Activated CD4-positive, alpha-beta T cell treated with anti-CD3 and anti-CD28 coated beads, Interleukin-2, Interleukin-6, amounts not matched to agents 100 ng/mL and 50 ng/mL, durations not matched to agents 16 hours and 8 hours (primary cell): Measurements from ENCODE around the gene PTPRR.

Experiments
- DNase-seq: peaks from one replicate; pipeline ENCODE4 v3.0.0-alpha.2; 2020

Gene PTPRR

DNA sequence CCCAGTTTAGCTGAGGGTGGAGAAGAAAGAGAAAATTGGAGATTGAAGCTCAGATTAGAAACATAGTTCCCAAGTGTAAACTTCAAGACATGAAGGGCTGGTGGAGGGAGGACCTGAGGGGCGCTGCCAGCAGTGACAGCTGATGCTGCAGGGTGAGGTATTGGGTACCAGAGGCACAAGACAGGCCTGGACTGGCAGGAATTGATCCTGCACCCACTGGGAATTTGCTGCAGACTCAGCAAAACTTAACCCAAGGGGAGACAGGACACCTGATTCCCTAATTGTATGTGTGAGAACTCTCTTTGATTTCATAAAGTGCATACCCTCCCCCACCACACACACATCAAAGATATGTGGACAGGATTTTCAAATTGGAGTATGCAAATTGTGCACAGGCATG is 11.6 kb downstream of the PTPRR start:
- DNase-seq, result no peak

DNA sequence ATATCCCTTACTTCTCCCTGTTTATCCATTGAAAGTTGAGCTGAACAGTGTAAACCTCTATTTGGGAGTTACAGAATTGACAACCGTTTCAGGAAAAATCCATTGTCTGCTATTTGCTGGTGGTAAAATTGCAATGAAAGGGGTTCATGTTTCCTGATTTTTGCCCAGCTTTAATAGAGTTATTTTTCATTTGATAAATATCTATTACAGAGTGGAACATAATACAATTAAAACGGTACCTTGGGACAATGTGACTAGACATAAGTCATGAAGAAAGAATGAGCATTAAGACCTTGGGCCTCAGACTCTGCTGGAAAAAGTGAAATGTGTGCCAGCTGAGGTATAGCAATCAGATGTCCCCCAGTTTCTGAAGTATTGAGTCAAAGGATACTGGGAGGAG is 13.1 kb downstream of the PTPRR start:
- DNase-seq, result no peak

DNA sequence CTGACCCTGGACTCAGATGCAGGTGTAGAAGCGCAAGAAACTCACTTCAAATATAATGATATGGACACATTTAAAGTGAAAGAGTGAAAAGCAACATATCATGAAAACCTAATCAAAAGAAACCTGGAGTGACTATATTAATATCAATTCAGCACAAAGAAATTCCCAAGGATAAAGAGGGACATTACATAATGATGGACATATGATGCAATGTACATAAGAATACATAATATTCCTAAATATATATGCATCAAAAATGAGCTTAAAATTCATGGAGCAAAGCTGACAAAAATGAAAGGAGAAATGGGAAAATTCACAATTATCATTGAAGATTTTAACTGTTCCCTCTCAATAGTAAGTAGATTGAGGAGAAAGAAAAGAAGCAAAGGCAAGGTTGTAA is 24.6 kb downstream of the PTPRR start:
- DNase-seq, result no peak

DNA sequence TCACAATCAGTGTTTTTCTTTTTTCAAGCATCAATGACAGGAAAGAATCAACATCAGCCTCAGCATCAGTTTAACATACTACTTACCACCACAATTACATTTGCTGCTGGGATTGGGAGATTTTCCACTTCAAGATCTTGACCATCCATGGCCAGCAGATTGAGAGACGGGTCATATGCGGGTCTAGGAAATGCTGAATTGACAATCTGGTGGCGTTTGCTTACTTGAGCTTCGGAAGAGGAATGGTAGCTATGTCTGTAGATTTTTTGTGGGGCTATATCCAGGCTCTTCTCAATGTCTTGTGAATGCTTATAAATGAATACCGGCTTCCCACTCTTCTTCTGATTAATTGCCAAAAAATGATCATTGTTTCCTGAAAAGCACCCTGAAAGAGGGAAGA is 27.9 kb downstream of the PTPRR start:
- no peak for DNase-seq

DNA sequence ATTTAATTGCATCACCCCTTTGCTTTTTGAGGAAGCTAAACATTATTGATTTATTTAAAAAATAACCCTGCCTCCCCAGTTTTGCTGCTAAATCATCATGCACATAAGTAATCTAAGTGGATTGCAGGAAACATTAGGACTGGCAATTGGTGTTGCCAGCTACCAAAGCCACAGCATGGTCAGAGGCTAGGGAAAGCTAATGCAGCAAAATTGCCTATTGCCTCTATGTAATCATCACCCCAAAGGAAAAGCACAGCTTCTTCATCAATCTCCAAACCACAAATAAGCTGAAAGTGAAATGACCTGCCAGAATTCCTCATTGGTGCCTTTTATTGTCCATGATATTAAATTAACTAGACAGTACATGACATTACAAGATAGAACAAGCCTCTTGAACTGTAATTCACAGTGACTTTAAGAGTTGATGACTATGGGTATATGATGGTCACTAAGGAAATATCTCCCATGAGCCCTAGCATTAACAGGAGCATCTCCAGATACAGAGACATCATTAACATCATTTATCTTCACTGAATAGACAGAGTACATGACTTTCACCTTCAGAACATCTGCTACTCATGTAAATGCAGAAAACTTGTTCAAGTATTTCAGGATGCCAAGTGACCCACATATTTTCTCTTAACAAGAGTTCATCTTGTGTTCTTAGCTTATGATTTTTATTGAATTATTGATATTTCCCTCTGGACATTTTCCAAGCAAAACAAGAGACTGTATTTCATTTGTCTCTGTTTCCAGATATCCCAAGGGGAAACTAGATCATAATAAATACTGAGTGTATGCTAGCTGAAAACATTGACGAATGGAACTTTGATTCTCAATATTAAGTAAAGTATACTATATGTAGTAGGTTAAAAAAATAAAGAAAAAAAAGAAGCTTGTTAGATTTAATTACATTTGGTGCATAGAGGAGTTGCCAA is 29.4 kb downstream of the PTPRR start:
- DNase-seq, result no peak

DNA sequence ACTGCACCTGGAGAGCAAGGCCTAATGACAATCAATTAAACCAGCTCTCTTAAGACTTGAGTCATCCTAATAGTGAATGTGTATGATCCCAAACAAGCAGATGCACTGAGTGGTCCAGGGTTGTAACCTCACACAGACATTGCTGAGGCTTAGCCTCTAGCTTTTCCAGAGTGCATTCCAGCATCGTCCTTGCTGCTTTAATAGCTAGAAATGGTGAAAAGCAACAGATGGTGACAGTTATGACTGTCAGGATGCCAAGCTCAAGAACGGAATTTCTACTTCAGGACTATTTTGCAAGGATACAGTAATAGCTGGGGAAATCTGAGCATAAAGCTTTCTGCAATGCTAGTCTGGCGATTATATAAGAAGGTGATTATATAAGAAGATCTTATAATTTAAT is 34.6 kb downstream of the PTPRR start:
- DNase-seq, result no peak

DNA sequence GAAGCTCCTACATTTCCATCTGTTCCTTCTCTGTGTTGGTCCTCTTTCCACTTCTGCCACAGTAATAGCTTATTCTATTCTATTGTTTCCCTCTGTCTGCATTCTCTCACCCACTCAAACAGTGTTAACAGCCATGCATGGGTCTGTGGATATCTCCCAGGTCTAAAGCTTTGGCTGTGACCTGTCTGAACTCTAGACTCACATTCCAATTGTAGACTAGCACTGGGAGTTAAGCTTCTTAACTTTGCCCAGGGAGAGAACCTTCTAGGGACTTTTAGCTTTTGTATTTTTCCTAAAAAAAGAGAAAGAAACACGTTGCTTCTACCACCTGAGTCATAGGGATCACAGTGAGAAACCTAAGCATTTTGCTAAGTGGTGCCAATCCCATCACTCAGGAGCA is 36.7 kb downstream of the PTPRR start:
- no peak for DNase-seq

DNA sequence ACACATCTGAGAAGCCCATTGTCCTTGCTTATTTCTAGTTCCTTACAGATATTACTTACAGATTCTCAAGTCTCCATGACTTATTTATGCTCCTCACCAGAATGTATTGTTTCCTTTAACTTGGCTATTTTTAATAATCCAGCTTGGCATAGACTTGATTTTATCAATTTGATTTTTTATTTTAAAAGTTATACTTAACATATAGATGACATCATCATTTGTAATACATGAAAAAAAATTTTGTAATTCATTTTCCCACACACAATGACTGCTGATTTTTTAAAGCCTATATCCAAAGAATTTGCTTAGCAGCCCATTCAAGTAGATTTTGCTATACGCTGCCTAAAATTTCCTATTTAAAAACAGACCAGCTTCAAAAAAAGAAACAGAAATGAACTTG is 39.8 kb downstream of the PTPRR start:
- DNase-seq, result no peak

DNA sequence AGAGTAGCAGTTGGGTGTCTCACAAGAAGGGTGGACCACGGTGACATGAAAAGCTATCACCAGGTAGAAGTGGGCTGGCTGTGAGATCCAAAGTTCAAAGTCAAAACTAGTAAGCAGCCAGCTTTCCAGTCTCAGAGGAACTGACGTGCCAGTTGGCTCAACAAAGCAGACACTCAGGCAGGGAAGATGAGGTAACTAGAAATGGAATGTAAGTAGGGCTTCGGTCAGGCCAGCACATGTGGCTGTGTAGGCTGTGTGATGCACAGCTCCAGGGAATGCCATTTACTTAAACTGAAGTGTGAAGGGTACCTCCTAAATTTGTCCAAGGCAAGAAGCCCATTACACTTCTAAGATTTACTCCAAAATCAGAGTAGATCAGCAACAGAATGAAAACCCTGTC is 43.6 kb downstream of the PTPRR start:
- DNase-seq, result no peak

DNA sequence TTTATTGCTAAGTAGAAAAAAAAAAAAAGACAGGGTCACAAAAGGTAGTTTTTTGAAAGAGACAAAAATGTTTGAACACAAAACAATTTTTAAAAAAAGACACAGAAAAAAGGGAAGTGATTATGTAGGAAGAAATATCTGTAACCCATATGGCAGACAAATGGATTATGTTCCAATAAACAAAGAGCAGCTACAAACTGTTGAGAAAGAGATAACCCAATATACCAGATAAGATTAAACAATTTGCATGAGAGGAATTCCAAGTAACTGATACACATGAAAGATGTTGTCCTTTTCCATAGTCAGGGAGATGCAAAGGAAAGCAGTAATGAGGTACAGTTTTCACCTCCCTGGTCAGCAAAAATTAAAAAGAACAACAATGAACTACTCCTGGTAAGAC is 44.9 kb downstream of the PTPRR start:
- DNase-seq, result no peak

DNA sequence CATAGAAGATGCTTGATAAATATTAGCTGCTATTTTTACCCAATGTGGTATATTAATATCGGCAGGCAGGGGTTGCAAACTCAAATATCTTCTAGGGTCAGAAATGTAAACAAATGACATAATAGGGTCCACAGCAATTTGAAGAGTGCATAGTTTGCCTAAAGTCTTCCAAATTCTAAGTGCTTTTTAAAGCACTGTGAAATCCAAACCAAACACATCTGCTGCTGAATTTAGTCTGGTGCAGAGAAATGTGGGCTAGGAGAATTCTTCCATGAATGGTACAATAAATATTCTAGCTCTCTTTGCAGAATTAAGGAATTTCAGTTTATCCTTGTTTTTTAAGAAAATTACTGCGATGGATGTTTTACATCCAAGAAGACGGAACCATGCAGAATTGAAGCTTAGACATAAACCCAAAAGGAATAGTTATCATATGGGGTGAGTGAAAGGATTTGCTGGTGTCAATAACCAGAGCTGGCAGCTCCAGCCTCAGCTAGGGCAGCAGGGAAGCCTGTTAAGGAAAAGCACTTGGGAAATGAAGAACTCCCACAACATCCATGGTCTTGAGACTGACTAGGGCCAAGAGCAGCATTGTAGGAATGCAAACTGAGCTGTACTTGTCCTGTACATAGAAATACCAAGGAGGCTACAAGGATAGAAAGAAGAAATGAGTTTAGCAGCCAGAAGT is 65.5 kb downstream of the PTPRR start:
- DNase-seq, result no peak

DNA sequence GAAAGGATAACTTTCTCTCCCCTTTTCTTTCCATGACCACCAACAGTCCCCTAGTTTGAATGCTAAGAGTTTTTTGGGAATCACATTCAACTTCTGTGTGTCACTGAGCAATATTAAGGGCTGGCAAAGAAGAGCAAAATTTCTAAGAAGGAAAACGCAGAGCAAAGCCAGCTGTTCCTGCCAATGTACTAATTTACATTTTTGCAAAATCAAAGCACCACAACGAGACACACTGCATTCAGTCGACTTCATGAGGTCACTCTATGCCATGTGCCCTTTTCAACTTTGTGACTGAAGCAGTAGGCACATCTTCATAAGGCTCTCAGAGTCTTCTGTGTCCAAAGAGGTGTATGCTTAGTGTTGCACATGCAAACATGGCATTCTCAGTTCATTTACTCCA is 66.4 kb downstream of the PTPRR start:
- DNase-seq, result no peak

DNA sequence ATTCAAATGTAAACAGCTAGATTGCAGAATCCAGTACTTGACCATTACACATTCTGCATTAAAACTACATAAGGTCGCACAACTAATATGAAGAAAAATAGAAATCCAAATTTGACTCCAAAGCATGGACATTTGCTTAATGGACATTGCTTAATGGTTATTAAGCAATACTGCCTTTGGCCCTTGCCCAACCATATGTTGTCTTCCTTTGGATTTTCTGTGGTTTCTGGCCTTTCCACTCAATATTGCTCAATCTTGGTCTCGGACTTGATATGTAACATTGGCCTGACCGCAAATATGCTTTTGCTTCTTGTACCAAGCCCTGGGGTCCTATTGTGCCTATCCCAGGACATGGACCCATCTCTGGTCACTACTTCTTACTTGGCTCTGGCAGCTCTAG is 67.2 kb downstream of the PTPRR start:
- no peak for DNase-seq

DNA sequence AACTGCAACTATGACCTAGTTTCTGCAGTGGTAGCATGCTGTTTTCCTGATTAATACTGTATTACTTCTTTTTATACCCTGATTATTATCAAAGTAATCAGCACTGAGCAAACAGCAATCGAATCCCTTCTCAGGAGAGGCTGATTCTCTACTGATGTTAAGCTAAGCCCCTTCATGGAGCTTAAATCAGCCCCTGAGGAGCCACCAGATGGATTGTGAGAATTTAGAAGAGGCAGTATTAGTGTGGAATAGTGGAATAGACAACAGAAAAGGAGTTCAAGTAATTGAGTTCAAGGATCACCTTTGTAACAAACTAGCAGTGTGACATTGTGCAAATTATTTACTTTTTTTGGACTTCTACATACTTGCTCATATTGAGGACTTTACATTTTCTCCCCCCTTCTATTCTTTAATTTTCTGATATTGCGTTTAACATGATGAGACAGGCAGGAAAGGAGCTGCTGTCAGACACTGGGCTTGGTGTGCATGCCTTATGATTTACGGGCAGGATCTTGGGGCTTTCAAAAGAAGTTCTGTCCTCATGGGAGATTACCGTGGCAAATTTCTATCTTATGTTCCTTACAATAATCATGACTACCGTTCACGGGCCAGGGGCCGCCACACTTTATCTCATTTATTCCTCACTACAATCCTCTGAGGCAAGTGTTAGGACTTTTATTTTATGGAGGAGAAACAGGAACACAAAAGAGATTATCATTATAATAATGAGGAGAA is 68.0 kb downstream of the PTPRR start:
- no peak for DNase-seq

DNA sequence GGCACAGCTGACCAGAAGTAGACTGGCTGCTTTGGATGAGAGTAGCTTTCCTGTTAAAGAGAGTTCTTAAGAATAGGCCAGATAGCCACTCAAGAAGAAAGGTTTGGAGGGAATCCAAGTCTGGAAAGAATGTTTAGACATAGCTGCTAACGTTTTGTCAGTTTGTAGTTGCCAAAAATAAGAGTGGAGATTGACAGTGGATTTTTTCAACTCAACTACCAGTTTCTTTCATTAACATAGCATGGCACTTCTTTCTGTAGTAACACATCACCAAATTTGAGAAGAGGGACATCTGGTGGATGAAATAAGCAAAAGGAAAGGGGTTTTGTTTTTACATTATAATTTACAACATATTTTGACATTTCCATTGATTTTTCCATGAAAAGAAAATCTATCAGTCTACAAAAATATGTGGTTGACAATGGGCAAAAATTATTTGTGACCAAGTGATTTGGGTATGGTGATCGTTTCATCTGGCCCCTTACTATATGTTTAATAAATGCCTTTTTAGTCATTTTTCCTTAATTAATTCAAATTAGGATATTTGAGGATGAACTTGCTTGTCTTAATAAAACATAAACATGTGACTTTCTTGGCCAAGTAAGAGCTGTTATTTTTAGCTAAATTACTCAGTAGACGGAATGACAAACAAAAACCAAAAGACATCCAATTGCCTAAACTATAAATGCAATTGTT is 71.1 kb downstream of the PTPRR start:
- DNase-seq, result peak; percentile 0

DNA sequence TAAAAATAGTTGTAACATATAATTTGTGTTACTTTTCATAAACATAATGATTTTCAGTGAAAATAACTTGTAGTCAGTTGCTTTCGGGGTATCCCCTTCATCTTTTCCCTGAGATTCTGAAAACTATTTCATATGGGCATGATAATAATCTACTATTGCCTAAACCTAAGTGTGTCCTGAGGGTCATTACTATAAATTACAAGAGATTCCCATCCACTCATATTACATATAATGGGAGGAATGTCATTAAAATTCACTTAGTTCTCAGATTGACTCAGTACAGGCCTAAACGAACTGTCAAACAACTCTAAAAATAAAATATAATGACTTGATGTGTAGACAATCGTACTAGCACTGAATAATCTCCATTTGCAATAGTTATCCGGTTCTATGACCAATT is 72.7 kb downstream of the PTPRR start:
- no peak for DNase-seq

DNA sequence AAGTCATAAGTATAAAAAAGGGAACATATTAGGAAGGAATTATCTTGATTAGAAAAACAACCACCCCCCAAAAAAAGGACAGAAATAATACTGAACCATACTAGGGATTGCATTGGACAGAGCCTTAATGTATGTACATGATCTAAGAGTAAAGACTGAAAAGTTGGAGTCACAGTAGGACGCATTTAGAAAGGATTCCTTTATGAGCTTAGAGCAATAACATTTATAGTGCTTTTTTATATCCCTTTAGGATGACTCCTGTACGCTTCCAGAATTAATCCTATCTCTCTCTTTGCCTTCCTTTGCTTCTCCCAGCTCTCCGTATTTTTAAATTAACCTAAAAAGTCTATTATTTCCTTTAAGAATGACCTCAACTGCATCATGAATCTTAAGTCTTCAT is 75.3 kb downstream of the PTPRR start:
- DNase-seq, result no peak

DNA sequence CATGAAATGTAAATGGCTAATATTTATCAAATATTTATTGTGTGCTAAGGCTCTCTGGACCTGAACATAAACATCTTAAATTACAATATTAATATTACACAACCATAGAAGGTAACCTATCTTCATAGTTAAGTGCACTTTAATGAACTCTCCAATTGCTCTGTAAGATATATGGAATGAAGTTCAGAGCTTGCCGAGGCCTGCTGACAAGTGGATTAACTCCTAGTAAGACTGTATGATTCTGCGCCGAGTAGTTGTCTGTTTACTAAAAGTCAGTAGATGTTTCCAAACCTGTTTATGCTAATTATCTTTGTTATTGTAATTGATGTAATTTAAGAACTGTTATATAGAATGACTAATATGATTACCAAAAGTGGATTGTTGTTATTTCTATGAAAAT is 77.2 kb downstream of the PTPRR start:
- DNase-seq, result no peak

DNA sequence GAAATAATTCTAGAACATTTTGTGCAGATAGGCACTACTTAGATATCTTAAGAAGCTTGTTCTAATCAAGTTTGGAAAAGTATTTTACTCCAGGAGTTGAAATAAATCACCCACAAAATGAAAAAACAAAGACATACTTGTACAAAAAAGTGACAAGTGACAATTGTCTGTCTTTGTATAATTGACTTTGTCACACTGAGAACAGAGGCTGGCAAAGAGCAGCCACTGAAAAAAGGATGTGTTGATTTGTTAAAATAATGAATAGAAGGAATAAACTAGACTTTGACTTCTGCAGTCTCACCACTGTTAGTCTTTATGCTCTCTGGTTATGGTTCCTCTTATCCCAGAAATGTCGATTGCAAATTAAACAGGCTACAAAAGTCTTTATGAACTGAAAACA is 77.6 kb downstream of the PTPRR start:
- DNase-seq, result no peak

DNA sequence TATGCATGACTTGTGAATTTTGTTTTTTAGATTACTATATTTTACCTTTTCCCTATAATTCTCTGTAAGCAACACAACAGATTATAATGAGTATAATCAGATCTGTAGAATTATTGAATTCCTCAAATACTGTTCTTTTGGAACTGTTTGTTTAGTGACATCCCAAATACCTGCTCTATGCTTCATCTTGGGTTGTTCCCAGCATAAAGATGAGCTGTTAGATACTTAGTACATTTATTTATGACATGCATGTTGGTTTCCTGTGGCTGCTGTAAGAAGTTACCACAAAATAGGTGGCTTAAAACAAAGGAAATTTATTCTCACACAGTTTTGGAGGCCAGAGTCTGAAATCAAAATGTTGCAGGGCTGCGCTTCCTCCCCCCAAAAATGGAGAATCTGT is 78.4 kb downstream of the PTPRR start:
- DNase-seq, result no peak

DNA sequence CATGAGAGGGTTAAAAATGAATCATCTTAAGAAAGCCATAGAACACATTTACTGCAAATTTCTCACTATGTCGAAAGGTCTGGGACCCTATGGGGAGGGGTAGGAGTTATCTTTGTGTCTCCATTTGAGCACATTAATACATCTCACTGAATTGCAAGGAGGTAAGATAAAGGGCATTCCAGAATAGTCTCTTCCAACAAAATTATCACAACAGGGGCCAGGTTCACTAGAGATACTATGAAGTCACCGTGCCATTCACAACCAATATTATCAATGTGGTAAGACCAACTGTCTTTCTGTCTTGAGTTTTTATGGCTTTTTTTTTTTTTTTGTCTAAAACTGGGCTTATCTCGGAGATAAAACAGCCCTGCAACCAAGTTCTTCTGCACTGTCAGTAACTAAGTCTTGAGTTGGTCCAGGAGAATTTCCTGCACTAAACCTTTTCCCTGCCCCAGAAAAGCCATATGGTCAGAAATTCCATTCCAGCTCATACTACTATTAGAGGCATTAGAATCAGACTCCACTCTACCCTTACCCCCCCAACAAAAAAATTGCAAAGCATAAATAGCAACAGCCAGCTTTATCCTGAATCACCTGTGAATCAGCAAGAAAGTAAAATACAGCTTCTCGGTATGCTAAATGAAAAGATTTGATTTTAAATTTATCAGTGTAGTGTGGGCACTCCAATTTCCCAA is 79.7 kb downstream of the PTPRR start:
- DNase-seq, result no peak

DNA sequence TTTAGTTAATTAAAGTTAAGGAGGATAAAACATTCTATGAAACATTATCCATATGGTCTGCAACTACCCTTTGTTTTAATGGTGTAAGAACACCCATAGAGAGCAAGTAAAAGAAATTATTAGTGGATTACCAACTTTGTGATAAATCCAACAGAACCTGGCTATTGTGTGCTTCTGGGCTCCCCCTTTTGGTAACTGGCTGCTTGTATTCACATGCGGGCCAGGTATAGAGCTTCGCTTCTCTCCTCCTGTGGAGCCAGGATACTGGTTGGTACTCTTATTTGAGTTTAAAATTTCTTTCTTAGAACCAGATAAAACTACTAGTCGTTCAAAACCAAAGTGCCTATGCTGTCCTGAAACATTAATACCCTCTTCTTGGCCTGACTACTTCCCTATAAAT is 81.0 kb downstream of the PTPRR start:
- DNase-seq, result no peak

DNA sequence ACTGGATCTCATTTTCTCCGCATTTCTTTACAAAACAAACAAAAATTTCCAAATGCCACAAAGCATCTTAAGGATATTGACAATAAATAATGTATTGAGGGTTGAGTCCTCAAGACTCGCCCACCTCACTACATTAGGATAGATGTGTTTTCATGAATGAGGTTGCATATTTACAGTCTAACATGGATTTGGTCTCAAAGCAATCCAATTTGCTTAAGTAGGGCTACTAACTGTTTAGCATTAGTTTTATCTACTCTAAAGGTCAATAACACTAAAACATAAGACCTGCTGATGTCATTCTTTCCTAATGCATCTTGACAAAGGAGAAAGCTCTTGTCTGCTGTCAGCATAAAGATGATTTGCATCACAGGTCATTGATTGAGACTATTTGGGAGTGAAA is 82.4 kb downstream of the PTPRR start:
- no peak for DNase-seq
